ENCODE data around the gene CTNNA1.

The CTNNA1 gene

GRCh38 chr5:138933522-138934290, 180.5 kb downstream of the CTNNA1 start:
- no peak for DNase-seq

GRCh38 chr5:138934971-138935370, 181.7 kb downstream of the CTNNA1 start:
- no peak for DNase-seq

- DNase-seq = no peak
Measured at GRCh38 chr5:138935466-138935865, 182.2 kb downstream of the CTNNA1 start.

- DNase-seq = no peak
Measured at GRCh38 chr5:138936225-138936967, 183.2 kb downstream of the CTNNA1 start.

GRCh38 chr5:138936968-138937345, 183.7 kb downstream of the CTNNA1 start:
- DNase-seq = no peak

- DNase-seq = no peak
Measured at GRCh38 chr5:138937392-138938387, 184.5 kb downstream of the CTNNA1 start.

- DNase-seq = no peak
Measured at GRCh38 chr5:138938526-138938925, 185.3 kb downstream of the CTNNA1 start.

GRCh38 chr5:138942066-138942465, 188.8 kb downstream of the CTNNA1 start:
- DNase-seq = no peak

- no peak for DNase-seq
Measured at GRCh38 chr5:138942861-138943260, 189.6 kb downstream of the CTNNA1 start.

- DNase-seq = no peak
Measured at GRCh38 chr5:138943599-138944173, 190.5 kb downstream of the CTNNA1 start.

GRCh38 chr5:138944527-138945322, 191.5 kb downstream of the CTNNA1 start:
- no peak for DNase-seq

- DNase-seq = no peak
Measured at GRCh38 chr5:138945421-138946240, 192.4 kb downstream of the CTNNA1 start.

- DNase-seq = no peak
Measured at GRCh38 chr5:138946241-138946623, 193.0 kb downstream of the CTNNA1 start.

GRCh38 chr5:138946831-138947560, 193.8 kb downstream of the CTNNA1 start:
- DNase-seq = no peak

GRCh38 chr5:138947780-138948179, 194.6 kb downstream of the CTNNA1 start:
- DNase-seq = no peak

GRCh38 chr5:138948471-138949222, 195.4 kb downstream of the CTNNA1 start:
- DNase-seq = no peak

GRCh38 chr5:138949223-138949574, 196.0 kb downstream of the CTNNA1 start:
- no peak for DNase-seq

GRCh38 chr5:138949988-138950387, 196.8 kb downstream of the CTNNA1 start:
- no peak for DNase-seq

GRCh38 chr5:138950421-138951031, 197.3 kb downstream of the CTNNA1 start:
- DNase-seq = no peak

Data from suppressor macrophage (primary cell).